ENCODE data around the gene ARHGEF3. TPM values are rescaled to one million over a fixed set of nuclear protein-coding genes. Genes with fewer than 3 reads are reported as not detected.

The ARHGEF3 gene
- polyA plus RNA-seq, 1 donor from 2014 or later: 4.1 TPM

DNA sequence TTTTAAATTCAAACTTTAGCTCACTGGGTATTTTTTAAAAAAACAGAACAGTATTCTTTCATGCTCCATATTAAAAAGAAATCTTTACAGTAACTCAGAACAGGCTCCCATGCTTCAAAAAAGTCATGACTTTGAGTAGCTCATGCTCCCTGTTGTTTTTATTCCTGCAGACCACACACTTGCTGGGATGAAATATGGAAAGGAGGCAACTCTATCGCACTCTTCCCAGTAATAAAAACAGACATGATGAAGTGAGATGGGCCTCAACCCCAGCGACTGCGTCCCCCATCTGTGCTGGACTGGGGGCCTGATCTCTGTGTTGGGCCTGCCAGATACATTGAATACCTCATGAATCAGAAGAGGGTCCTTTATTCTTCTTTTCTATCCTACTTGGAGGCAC lies 58.9 kb downstream of the ARHGEF3 start:
- Histone ChIP-seq H3K27ac (ENCODE audit: low read length) (no peak overlapping the region), H4K20me1 (ENCODE audit: insufficient read depth) (no peaks in the 10 kb centered on the region), H2AFZ (ENCODE audit: low read depth, low read length) (no peak overlapping the region), H3K4me3 (ENCODE audit: low read length) (no peak overlapping the region), H3K79me2 (replicated peaks; ENCODE audit: insufficient read depth, low read length) (no peaks in the 10 kb centered on the region), H3K4me2 (ENCODE audit: low read length) (no peak overlapping the region), H3K9me2 (ENCODE audit: insufficient read depth, low read length) (no peaks in the 10 kb centered on the region), H3K27me3 (ENCODE audit: insufficient read depth, low read depth, low read length) (no peaks in the 10 kb centered on the region), H3F3A (ENCODE audit: insufficient read depth, low read length, poor library complexity, severe bottlenecking) (no peaks in the 10 kb centered on the region), H3K9ac (ENCODE audit: low read length) (no peak overlapping the region), H3K9me3 (ENCODE audit: low read length) (no peaks in the 10 kb centered on the region), H3K36me3 (ENCODE audit: insufficient read depth, low read length) (no peaks in the 10 kb centered on the region)
- TF ChIP-seq SMC3 (conservative IDR thresholded peaks at IDR 0.05; ENCODE audit: poor library complexity): no peak
- TF ChIP-seq, protein P1, sequence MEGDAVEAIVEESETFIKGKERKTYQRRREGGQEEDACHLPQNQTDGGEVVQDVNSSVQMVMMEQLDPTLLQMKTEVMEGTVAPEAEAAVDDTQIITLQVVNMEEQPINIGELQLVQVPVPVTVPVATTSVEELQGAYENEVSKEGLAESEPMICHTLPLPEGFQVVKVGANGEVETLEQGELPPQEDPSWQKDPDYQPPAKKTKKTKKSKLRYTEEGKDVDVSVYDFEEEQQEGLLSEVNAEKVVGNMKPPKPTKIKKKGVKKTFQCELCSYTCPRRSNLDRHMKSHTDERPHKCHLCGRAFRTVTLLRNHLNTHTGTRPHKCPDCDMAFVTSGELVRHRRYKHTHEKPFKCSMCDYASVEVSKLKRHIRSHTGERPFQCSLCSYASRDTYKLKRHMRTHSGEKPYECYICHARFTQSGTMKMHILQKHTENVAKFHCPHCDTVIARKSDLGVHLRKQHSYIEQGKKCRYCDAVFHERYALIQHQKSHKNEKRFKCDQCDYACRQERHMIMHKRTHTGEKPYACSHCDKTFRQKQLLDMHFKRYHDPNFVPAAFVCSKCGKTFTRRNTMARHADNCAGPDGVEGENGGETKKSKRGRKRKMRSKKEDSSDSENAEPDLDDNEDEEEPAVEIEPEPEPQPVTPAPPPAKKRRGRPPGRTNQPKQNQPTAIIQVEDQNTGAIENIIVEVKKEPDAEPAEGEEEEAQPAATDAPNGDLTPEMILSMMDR (IDR thresholded peaks at IDR 0.05; ENCODE audit: poor library complexity, severe bottlenecking): no peak
- TF ChIP-seq MXI1 (conservative IDR thresholded peaks at IDR 0.05; ENCODE audit: poor library complexity, severe bottlenecking): no peak
- no peak for TF ChIP-seq TAF1 (IDR thresholded peaks at IDR 0.05; ENCODE audit: low read depth)
- no peak for TF ChIP-seq EP300 (conservative IDR thresholded peaks at IDR 0.05; ENCODE audit: poor library complexity, severe bottlenecking)
- no peak for TF ChIP-seq EZH2 (IDR thresholded peaks at IDR 0.05; ENCODE audit: borderline replicate concordance, insufficient read depth, low read length, poor library complexity, severe bottlenecking)
- no peak for TF ChIP-seq RAD21 (conservative IDR thresholded peaks at IDR 0.05)
- no peak for TF ChIP-seq POLR2AphosphoS5 (IDR thresholded peaks at IDR 0.05)

DNA sequence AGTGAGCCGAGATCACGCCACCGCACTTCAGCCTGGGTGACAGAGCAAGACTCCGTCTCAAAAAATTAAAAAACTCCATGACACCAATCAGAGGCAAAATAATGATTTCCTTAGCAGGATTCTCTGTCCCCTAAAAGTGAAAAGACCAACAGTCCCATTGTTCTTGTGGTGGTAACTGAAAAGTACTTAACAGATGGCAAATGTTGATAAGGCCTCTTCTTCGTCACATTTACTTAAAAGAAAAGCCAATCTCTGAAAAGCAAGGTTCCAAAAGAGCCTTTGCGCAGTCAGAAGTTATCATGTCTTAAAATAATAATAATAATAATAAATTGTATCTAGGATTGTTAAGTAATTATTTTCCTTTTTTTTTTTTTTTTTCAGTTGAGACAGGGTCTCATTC lies 62.7 kb downstream of the ARHGEF3 start:
- Histone ChIP-seq H3K36me3 (ENCODE audit: insufficient read depth, low read length) (no peaks in the 10 kb centered on the region), H3K27me3 (ENCODE audit: insufficient read depth, low read depth, low read length) (no peaks in the 10 kb centered on the region), H3K9ac (ENCODE audit: low read length) (no peak overlapping the region), H2AFZ (ENCODE audit: low read depth, low read length) (no peak overlapping the region), H3K4me3 (ENCODE audit: low read length) (no peak overlapping the region), H3K9me2 (ENCODE audit: insufficient read depth, low read length) (no peaks in the 10 kb centered on the region), H4K20me1 (ENCODE audit: insufficient read depth) (no peaks in the 10 kb centered on the region), H3F3A (ENCODE audit: insufficient read depth, low read length, poor library complexity, severe bottlenecking) (no peaks in the 10 kb centered on the region), H3K4me2 (ENCODE audit: low read length) (no peak overlapping the region), H3K79me2 (replicated peaks; ENCODE audit: insufficient read depth, low read length) (no peaks in the 10 kb centered on the region), H3K27ac (ENCODE audit: low read length) (no peak overlapping the region), H3K9me3 (ENCODE audit: low read length) (no peaks in the 10 kb centered on the region)
- TF ChIP-seq, protein P2, sequence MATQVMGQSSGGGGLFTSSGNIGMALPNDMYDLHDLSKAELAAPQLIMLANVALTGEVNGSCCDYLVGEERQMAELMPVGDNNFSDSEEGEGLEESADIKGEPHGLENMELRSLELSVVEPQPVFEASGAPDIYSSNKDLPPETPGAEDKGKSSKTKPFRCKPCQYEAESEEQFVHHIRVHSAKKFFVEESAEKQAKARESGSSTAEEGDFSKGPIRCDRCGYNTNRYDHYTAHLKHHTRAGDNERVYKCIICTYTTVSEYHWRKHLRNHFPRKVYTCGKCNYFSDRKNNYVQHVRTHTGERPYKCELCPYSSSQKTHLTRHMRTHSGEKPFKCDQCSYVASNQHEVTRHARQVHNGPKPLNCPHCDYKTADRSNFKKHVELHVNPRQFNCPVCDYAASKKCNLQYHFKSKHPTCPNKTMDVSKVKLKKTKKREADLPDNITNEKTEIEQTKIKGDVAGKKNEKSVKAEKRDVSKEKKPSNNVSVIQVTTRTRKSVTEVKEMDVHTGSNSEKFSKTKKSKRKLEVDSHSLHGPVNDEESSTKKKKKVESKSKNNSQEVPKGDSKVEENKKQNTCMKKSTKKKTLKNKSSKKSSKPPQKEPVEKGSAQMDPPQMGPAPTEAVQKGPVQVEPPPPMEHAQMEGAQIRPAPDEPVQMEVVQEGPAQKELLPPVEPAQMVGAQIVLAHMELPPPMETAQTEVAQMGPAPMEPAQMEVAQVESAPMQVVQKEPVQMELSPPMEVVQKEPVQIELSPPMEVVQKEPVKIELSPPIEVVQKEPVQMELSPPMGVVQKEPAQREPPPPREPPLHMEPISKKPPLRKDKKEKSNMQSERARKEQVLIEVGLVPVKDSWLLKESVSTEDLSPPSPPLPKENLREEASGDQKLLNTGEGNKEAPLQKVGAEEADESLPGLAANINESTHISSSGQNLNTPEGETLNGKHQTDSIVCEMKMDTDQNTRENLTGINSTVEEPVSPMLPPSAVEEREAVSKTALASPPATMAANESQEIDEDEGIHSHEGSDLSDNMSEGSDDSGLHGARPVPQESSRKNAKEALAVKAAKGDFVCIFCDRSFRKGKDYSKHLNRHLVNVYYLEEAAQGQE (IDR thresholded peaks at IDR 0.05; ENCODE audit: borderline replicate concordance): no peak
- TF ChIP-seq, protein P1 (IDR thresholded peaks at IDR 0.05; ENCODE audit: poor library complexity, severe bottlenecking): no peak
- no peak for TF ChIP-seq TAF1 (IDR thresholded peaks at IDR 0.05; ENCODE audit: low read depth)
- no peak for TF ChIP-seq MXI1 (conservative IDR thresholded peaks at IDR 0.05; ENCODE audit: poor library complexity, severe bottlenecking)
- no peak for TF ChIP-seq POLR2AphosphoS5 (IDR thresholded peaks at IDR 0.05)
- TF ChIP-seq RAD21 (conservative IDR thresholded peaks at IDR 0.05): no peak
- TF ChIP-seq SMC3 (conservative IDR thresholded peaks at IDR 0.05; ENCODE audit: poor library complexity): no peak
- TF ChIP-seq EP300 (conservative IDR thresholded peaks at IDR 0.05; ENCODE audit: poor library complexity, severe bottlenecking): no peak
- no peak for TF ChIP-seq EZH2 (IDR thresholded peaks at IDR 0.05; ENCODE audit: borderline replicate concordance, insufficient read depth, low read length, poor library complexity, severe bottlenecking)
